Erythroblast (primary cell): ENCODE data around the gene NFS1.

Experiments used
- GATA1 ChIP-seq: IDR thresholded peaks from 2 replicates; pipeline ENCODE4 v1.6.1; 2011; ENCODE audit warnings: low read depth, mild to moderate bottlenecking, control low read depth, low read length, moderate library complexity
- POLR2A ChIP-seq: IDR thresholded peaks from 2 replicates; pipeline ENCODE4 v1.6.1; 2011; ENCODE audit warnings: mild to moderate bottlenecking, low read length

GRCh38 chr20:35730583-35731468 lies 31.7 kb upstream of the NFS1 start:
- TF ChIP-seq POLR2A (no peak), GATA1 (no peak)
